H1 (cell line): ENCODE measurements around the gene CYBRD1. TPM values are rescaled to one million over a fixed set of nuclear protein-coding genes. Genes with fewer than 3 reads are reported as not detected.

Source experiments
- BACH1 ChIP-seq: IDR thresholded peaks from 2 replicates; pipeline ENCODE4 v1.6.1; 2012; ENCODE audit warnings: low read length, improper control_type of control experiment
- CBX5 ChIP-seq: fragments of 300-800, 300-1000 bp; sonication (generic); IDR thresholded peaks from 2 replicates; pipeline ENCODE4 v1.7.1; 2016; ENCODE audit warnings: antibody characterized with exemption, low read length, low read depth
- CBX8 ChIP-seq: fragments of 300-800, 300-1000 bp; sonication (generic); IDR thresholded peaks from 2 replicates; pipeline ENCODE4 v1.7.1; 2016; ENCODE audit warnings: low read depth, low read length, borderline replicate concordance
- CHD2 ChIP-seq: IDR thresholded peaks from 2 replicates; pipeline ENCODE4 v1.6.1; 2012; ENCODE audit warnings: low read length, improper control_type of control experiment
- EGR1 ChIP-seq: IDR thresholded peaks from 2 replicates; pipeline ENCODE4 v1.6.1; 2011; ENCODE audit warnings: low read depth, low read length, borderline replicate concordance
- JUN ChIP-seq: IDR thresholded peaks from 2 replicates; pipeline ENCODE4 v1.6.1; 2011; ENCODE audit warnings: low read depth, mild to moderate bottlenecking, improper control_type of control experiment, low read length
- PHF8 ChIP-seq: fragments of 200-600 bp; sonication (generic); conservative IDR thresholded peaks from 2 replicates; pipeline ENCODE4 v1.7.1; 2012; ENCODE audit warnings: low read depth, mild to moderate bottlenecking, inconsistent platforms, low read length, moderate library complexity
- POLR2A ChIP-seq, 2 experiments: IDR thresholded peaks; 1 replicate in 1 of 2; 2 replicates in 1 of 2; pipeline ENCODE4 v1.6.1; 2011; ENCODE audit warnings: low read depth in 2 of 2, low read length in 2 of 2, mild to moderate bottlenecking in 2 of 2; ENCODE audit errors: control extremely low read depth in 1 of 2
- RAD21 ChIP-seq, 2 experiments: IDR thresholded peaks in 1 of 2; conservative IDR thresholded peaks in 1 of 2; 2 replicates each; pipeline ENCODE4 v1.6.1; 2011; ENCODE audit warnings: low read depth in 2 of 2, low read length in 2 of 2, improper control_type of control experiment in 1 of 2, inconsistent platforms in 1 of 2, mild to moderate bottlenecking in 1 of 2, moderate library complexity in 1 of 2
- RNF2 ChIP-seq: fragments of 200-900, 300-1000 bp; sonication (generic); IDR thresholded peaks from 2 replicates; pipeline ENCODE4 v1.7.1; 2016; ENCODE audit warnings: borderline replicate concordance, low read depth, mild to moderate bottlenecking, antibody characterized with exemption, low read length; ENCODE audit not compliant: poor library complexity, severe bottlenecking; ENCODE audit errors: missing control alignments
- SP4 ChIP-seq: IDR thresholded peaks from 2 replicates; pipeline ENCODE4 v1.6.1; 2012; ENCODE audit warnings: low read length, inconsistent platforms
- TBP ChIP-seq: IDR thresholded peaks from 2 replicates; pipeline ENCODE4 v1.6.1; 2011; ENCODE audit warnings: low read depth, low read length, improper control_type of control experiment
- TCF12 ChIP-seq: IDR thresholded peaks from 2 replicates; pipeline ENCODE4 v1.6.1; 2011; ENCODE audit warnings: low read depth, mild to moderate bottlenecking, low read length
- TEAD4 ChIP-seq: IDR thresholded peaks from 2 replicates; pipeline ENCODE4 v1.6.1; 2012; ENCODE audit warnings: low read depth, low read length, inconsistent platforms, mixed read lengths
- YY1 ChIP-seq: IDR thresholded peaks from 2 replicates; pipeline ENCODE4 v1.6.1; 2011; ENCODE audit warnings: low read depth, mild to moderate bottlenecking, low read length
- polyA plus RNA-seq, 7 experiments: library from polyadenylated mRNA; depleted of rRNA in 3 of 7; stranded (reverse) in 5 of 7; unstranded in 2 of 7; fragments of >200 nt in 5 of 7; fragments of 200-250 nt in 2 of 7; gene quantifications; 1 replicate in 5 of 7; 2 replicates in 1 of 7; 4 replicates in 1 of 7; pipeline versions ENCODE4 v1.2.1 to v1.2.3, GENCODE V29; 2011 to 2013; ENCODE audit warnings: missing spikeins in 2 of 7, mixed read lengths in 2 of 7
- total RNA-seq: library from RNA; stranded (reverse); fragmentation: NEBNext Ultra II Directional; extraction: Animal tissue kit (Norgen Biotek cat#: 25700); gene quantifications from 2 replicates; pipeline ENCODE4 v1.2.1, GENCODE V29; 2021
- TF ChIP-seq, protein P1 (sequence below): IDR thresholded peaks from 2 replicates; pipeline ENCODE4 v1.6.1; 2012; ENCODE audit warnings: low read length, inconsistent platforms
- TF ChIP-seq, protein P2 (sequence below): IDR thresholded peaks from 2 replicates; pipeline ENCODE4 v1.6.1; 2011; ENCODE audit warnings: low read depth, mild to moderate bottlenecking, low read length; ENCODE audit not compliant: insufficient read depth

CYBRD1 gene
- total and polyA plus RNA-seq, 2 of the 8 experiments (the other 6 are each of a cell fraction or from before 2014, with no cell fraction given), result 10.7 to 12.6 TPM

DNA sequence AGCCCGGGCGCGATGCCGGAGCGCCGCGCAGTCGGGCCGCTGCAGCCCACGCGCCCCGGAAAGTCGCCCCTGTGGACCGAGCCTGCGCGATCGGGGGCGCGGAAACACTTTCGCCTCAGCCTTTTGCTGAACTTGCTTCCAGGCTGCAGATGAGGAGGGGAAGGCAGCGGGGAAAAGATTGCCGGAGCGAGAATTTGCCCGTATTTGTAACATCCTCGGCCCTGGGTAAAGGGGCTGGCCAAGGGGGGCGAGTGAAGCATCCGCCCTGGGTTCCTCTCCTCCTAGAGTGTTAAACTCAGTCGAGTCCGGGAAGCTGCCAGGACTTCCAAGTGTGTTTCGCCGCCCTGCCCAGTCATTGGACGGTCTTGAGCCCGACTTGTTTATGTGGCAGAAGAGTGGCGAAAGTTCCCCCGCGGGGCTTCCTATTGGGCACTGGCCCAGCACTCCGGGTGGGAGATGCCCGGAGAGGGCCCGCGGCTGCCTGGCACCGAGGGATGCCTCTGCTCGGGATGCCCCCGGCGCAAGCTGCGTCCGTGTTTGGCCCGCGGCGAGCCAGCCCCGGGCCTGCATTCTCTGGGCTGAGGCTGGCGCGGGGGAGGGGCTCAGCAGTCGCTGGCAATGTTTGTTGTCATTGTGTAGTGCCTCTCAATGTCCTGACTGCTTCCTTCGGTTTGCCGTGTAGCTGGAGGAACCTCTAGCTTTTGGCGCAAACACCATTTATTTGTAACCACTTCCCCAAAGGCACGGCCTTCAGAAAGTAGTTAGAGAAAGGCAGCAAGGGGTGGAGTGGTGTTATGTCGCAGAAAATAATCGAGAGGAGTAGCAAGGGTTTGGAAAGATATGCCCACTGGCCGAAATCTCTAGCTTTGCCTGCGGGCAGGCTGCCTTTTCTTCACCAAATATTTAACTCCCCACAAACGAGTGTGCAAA is 1.1 kb downstream of the CYBRD1 start (continued):
- TF ChIP-seq POLR2A (IDR thresholded peaks at IDR 0.05; ENCODE audit: control extremely low read depth in 1 of 2, low read depth in 2 of 2, low read length in 2 of 2), result peak in 1 of 2 experiments; percentile 54; a peak in 2 of 3 replicates
- peak; percentile 63 for TF ChIP-seq TEAD4
- TF ChIP-seq, protein P1, sequence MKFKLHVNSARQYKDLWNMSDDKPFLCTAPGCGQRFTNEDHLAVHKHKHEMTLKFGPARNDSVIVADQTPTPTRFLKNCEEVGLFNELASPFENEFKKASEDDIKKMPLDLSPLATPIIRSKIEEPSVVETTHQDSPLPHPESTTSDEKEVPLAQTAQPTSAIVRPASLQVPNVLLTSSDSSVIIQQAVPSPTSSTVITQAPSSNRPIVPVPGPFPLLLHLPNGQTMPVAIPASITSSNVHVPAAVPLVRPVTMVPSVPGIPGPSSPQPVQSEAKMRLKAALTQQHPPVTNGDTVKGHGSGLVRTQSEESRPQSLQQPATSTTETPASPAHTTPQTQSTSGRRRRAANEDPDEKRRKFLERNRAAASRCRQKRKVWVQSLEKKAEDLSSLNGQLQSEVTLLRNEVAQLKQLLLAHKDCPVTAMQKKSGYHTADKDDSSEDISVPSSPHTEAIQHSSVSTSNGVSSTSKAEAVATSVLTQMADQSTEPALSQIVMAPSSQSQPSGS, result 0 out of 2 replicates have a peak, but pooled peaks have one; percentile 14
- no peak for TF ChIP-seq CBX5
- no peak for TF ChIP-seq RNF2
- peak; percentile 33; the same call in 1 of the 2 replicates for TF ChIP-seq PHF8
- no peak for TF ChIP-seq EGR1
- TF ChIP-seq RAD21 (IDR thresholded peaks at IDR 0.05 in 1 of 2, conservative IDR thresholded peaks at IDR 0.05 in 1 of 2; ENCODE audit: low read depth in 2 of 2, low read length in 2 of 2), result no peak
- no peak for TF ChIP-seq JUN
- peak; percentile 38; the same call in 1 of the 2 replicates for TF ChIP-seq TBP
- TF ChIP-seq TCF12, result no peak
- peak; percentile 32; the same call in 1 of the 2 replicates for TF ChIP-seq CHD2
- TF ChIP-seq SP4, result no peak; the same call in 1 of the 2 replicates
- TF ChIP-seq CBX8, result no peak
- TF ChIP-seq, protein P2, sequence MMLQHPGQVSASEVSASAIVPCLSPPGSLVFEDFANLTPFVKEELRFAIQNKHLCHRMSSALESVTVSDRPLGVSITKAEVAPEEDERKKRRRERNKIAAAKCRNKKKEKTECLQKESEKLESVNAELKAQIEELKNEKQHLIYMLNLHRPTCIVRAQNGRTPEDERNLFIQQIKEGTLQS, result no peak
- TF ChIP-seq BACH1, result no peak
- TF ChIP-seq YY1, result no peak
